Hepatocyte (in vitro differentiated cells): Measurements from ENCODE around the gene MYL7. TPM values are rescaled to one million over a fixed set of nuclear protein-coding genes. Genes with fewer than 3 reads are reported as not detected.

Source experiments
- DNase-seq: peaks from one replicate; pipeline ENCODE4 v3.0.0-alpha.2; 2016; ENCODE audit warnings: low spot score
- H2AFZ ChIP-seq: fragments of 200-600 bp; sonication (generic); 2 replicates; pipeline ENCODE4 v1.6.0; 2016; ENCODE audit warnings: antibody characterized with exemption, mild to moderate bottlenecking
- H3K27ac ChIP-seq: fragments of 200-600 bp; sonication (generic); 2 replicates; pipeline ENCODE4 v1.5.1; 2016; ENCODE audit warnings: mild to moderate bottlenecking
- H3K27me3 ChIP-seq: fragments of 200-600 bp; sonication (generic); 2 replicates; pipeline ENCODE4 v1.6.1; 2016
- H3K36me3 ChIP-seq: fragments of 200-600 bp; sonication (generic); replicated peaks from 2 replicates; pipeline ENCODE4 v1.5.1; 2016; ENCODE audit warnings: low read depth; ENCODE audit not compliant: insufficient read depth
- H3K4me1 ChIP-seq: fragments of 200-600 bp; sonication (generic); 2 replicates; pipeline ENCODE4 v1.5.1; 2016; ENCODE audit warnings: mild to moderate bottlenecking, moderate library complexity; ENCODE audit not compliant: insufficient read depth
- H3K4me2 ChIP-seq: fragments of 200-600 bp; sonication (generic); 2 replicates; pipeline ENCODE4 v1.6.0; 2016
- H3K4me3 ChIP-seq: fragments of 200-600 bp; sonication (generic); 2 replicates; pipeline ENCODE4 v1.5.1; 2016; ENCODE audit warnings: mild to moderate bottlenecking
- H3K79me2 ChIP-seq: fragments of 200-600 bp; sonication (generic); 2 replicates; pipeline ENCODE4 v1.6.0; 2017; ENCODE audit warnings: mild to moderate bottlenecking
- H3K9me2 ChIP-seq: fragments of 200-600 bp; sonication (generic); replicated peaks from 2 replicates; pipeline ENCODE4 v1.6.0; 2017; ENCODE audit warnings: mild to moderate bottlenecking; ENCODE audit not compliant: insufficient read depth
- H3K9me3 ChIP-seq: fragments of 200-600 bp; sonication (generic); 2 replicates; pipeline ENCODE4 v1.5.1; 2016; ENCODE audit warnings: low read depth, mild to moderate bottlenecking
- H4K20me1 ChIP-seq: fragments of 200-600 bp; sonication (generic); 2 replicates; pipeline ENCODE4 v1.6.0; 2016; ENCODE audit warnings: mild to moderate bottlenecking; ENCODE audit not compliant: insufficient read depth, poor library complexity, severe bottlenecking
- EZH2 ChIP-seq: fragments of 200-600 bp; sonication (generic); IDR thresholded peaks from 2 replicates; pipeline ENCODE4 v1.6.1; 2016; ENCODE audit warnings: antibody characterized with exemption, mild to moderate bottlenecking, borderline replicate concordance
- EZH2phosphoT487 ChIP-seq: fragments of 200-600 bp; sonication (generic); IDR thresholded peaks from one replicate; pipeline ENCODE4 v1.6.1; 2018; ENCODE audit warnings: antibody characterized with exemption, mild to moderate bottlenecking, low read depth, moderate library complexity; ENCODE audit not compliant: unreplicated experiment, severe bottlenecking
- WGBS: methylation state at CpG from one replicate; pipeline ENCODE4 v1.1.6; 2016; ENCODE audit warnings: low lambda C conversion rate; ENCODE audit errors: missing lambda C conversion rate; 5-methylcytosine and 5-hydroxymethylcytosine counted together
- polyA plus RNA-seq: library from polyadenylated mRNA; unstranded; fragments of >200 nt; fragmentation: Nextera tagmentation; extraction: Ambion mirVana; gene quantifications from 2 replicates; pipeline ENCODE4 v1.2.1, GENCODE V29; 2016
- total RNA-seq: library from RNA; depleted of rRNA; stranded (reverse); fragments of >200 nt; gene quantifications from 2 replicates; pipeline ENCODE4 v1.2.3, GENCODE V29; 2014
- TF ChIP-seq, protein P1 (sequence below): fragments of 200-600 bp; sonication (generic); IDR thresholded peaks from 2 replicates; pipeline ENCODE4 v1.5.1; 2016; ENCODE audit warnings: antibody characterized with exemption, mild to moderate bottlenecking; ENCODE audit not compliant: poor library complexity

The MYL7 gene
- total and polyA plus RNA-seq, 2 experiments from 2014 or later: 5.2 to 8.9 TPM

DNA sequence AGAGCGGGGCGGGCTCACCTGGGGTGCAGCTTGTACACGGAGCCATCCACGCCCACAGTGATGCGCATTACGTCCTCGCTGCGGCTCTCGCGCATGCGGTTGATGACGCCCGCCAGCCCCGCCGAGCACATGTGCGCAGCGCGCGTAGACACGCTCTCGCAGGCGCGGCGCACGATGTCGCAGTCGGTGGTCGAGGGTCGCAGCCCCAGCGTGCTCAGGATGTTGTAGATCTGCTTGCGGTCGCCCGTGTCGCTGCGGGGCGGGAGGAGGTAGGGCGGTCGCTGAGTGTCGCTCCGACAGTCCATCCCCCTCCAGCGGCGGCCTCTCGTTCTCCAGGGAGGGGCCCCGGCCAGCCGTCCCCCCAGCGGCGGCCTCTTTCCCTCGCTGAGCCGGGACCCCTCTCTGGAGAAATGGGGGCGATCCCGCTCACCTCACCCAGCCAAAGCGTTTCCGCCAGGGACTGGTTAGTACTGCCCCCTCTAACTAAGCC lies 4.4 kb upstream of the MYL7 start:
- no peaks in the 10 kb centered on the region for H3K36me3 ChIP-seq
- TF ChIP-seq EZH2phosphoT487 (no peak), EZH2 (peak; percentile 48)
- TF ChIP-seq, protein P1, sequence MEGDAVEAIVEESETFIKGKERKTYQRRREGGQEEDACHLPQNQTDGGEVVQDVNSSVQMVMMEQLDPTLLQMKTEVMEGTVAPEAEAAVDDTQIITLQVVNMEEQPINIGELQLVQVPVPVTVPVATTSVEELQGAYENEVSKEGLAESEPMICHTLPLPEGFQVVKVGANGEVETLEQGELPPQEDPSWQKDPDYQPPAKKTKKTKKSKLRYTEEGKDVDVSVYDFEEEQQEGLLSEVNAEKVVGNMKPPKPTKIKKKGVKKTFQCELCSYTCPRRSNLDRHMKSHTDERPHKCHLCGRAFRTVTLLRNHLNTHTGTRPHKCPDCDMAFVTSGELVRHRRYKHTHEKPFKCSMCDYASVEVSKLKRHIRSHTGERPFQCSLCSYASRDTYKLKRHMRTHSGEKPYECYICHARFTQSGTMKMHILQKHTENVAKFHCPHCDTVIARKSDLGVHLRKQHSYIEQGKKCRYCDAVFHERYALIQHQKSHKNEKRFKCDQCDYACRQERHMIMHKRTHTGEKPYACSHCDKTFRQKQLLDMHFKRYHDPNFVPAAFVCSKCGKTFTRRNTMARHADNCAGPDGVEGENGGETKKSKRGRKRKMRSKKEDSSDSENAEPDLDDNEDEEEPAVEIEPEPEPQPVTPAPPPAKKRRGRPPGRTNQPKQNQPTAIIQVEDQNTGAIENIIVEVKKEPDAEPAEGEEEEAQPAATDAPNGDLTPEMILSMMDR: no peak
- H3K4me2 ChIP-seq: peak overlapping the region; percentile 86
- H3K79me2 ChIP-seq: no peaks in the 10 kb centered on the region
- H4K20me1 ChIP-seq: no peaks in the 10 kb centered on the region
- 25% methylated on average over 44 of the region's 53 CpGs for WGBS
- no peak overlapping the region for H3K27ac ChIP-seq
- H3K27me3 ChIP-seq: peaks cover 22% of the 10 kb centered on the region
- H3K9me2 ChIP-seq: no peaks in the 10 kb centered on the region
- H3K4me1 ChIP-seq: peaks cover 9% of the 10 kb centered on the region
- DNase-seq: no peak
- H2AFZ ChIP-seq: peak overlapping the region; percentile 76
- H3K4me3 ChIP-seq: no peak overlapping the region
- no peaks in the 10 kb centered on the region for H3K9me3 ChIP-seq

GRCh38 chr7:44144968-44145478 lies 3.9 kb upstream of the MYL7 start:
- no peak overlapping the region for H3K27ac ChIP-seq
- H2AFZ ChIP-seq: peak overlapping the region; percentile 76
- H3K27me3 ChIP-seq: peaks cover 22% of the 10 kb centered on the region
- H3K9me3 ChIP-seq: no peaks in the 10 kb centered on the region
- 90% methylated on average over 31 of the region's 31 CpGs for WGBS
- H3K4me1 ChIP-seq: peaks cover 9% of the 10 kb centered on the region
- H3K4me3 ChIP-seq: no peak overlapping the region
- TF ChIP-seq EZH2 (no peak), EZH2phosphoT487 (no peak)
- TF ChIP-seq, protein P1: no peak
- H3K79me2 ChIP-seq: no peaks in the 10 kb centered on the region
- DNase-seq: no peak
- H3K36me3 ChIP-seq: no peaks in the 10 kb centered on the region
- H3K4me2 ChIP-seq: peak overlapping the region; percentile 86
- H4K20me1 ChIP-seq: no peaks in the 10 kb centered on the region
- no peaks in the 10 kb centered on the region for H3K9me2 ChIP-seq

GRCh38 chr7:44144426-44144967 lies 3.4 kb upstream of the MYL7 start:
- H3K4me2 ChIP-seq: no peak overlapping the region
- WGBS: 82% methylated on average over 6 of the region's 6 CpGs
- H3K9me2 ChIP-seq: no peaks in the 10 kb centered on the region
- H3K36me3 ChIP-seq: no peaks in the 10 kb centered on the region
- no peak overlapping the region for H2AFZ ChIP-seq
- no peaks in the 10 kb centered on the region for H4K20me1 ChIP-seq
- H3K27me3 ChIP-seq: peaks cover 22% of the 10 kb centered on the region
- no peak overlapping the region for H3K4me3 ChIP-seq
- TF ChIP-seq EZH2phosphoT487: no peak
- TF ChIP-seq EZH2: no peak
- TF ChIP-seq, protein P1: no peak
- H3K9me3 ChIP-seq: no peaks in the 10 kb centered on the region
- DNase-seq: no peak
- H3K79me2 ChIP-seq: no peaks in the 10 kb centered on the region
- no peak overlapping the region for H3K27ac ChIP-seq
- H3K4me1 ChIP-seq: peaks cover 9% of the 10 kb centered on the region
